HepG2 (cell line): ENCODE data around the gene SDCCAG8. TPM values are rescaled to one million over a fixed set of nuclear protein-coding genes. Genes with fewer than 3 reads are reported as not detected.

Source experiments
- ATAC-seq: fragments of 200-7000 bp; cut with Tn5 transposase; 3 replicates; pipeline ENCODE4 v1.9.1; 2020; ENCODE audit warnings: mild to moderate bottlenecking, moderate library complexity
- BruUV-seq: library from RNA; stranded (reverse); fragments of 400-500 nt; replicated peaks from 2 replicates; lab custom pipeline; 2021; lab: Mats Ljungman, UMichigan
- CTCF ChIA-PET: fragments of 300-600 bp; formaldehyde crosslinking; extraction: SDS; loops from one replicate; lab custom pipeline; 2021; ENCODE audit warnings: low total read pairs, inconsistent platforms, low intra/inter-chr PET ratio; lab: Yijun Ruan, JAX
- POLR2A ChIA-PET: fragments of 350-600 bp; sonication (Branson Sonifier 250); formaldehyde crosslinking; loops from one replicate; lab custom pipeline; 2020; ENCODE audit warnings: antibody characterized with exemption, inconsistent platforms; lab: Yijun Ruan, JAX
- DNase-seq: peaks from one replicate; pipeline ENCODE4 v3.0.0-alpha.2; 2015; ENCODE audit warnings: low spot score
- FAIRE-seq: peaks from 3 replicates; lab custom pipeline; 2011; peaks lifted over from hg19 to GRCh38; lab: Jason Lieb, UNC
- H2AFZ ChIP-seq: one replicate; pipeline ENCODE4 v1.6.1; 2011; ENCODE audit warnings: low read length, inconsistent platforms
- H3K27ac ChIP-seq: fragments of 300-600 bp; 3 replicates; pipeline ENCODE4 v1.8.0; 2011; ENCODE audit warnings: mixed run types, mild to moderate bottlenecking, mixed read lengths, low read length, inconsistent platforms; ENCODE audit not compliant: insufficient read depth; ENCODE audit errors: extremely low read length
- H3K27me3 ChIP-seq, 2 experiments: fragments of 200-600 bp in 1 of 2; 2 replicates in 1 of 2; 3 replicates in 1 of 2; pipeline versions ENCODE4 v1.6.0 to v1.8.0; 2011; ENCODE audit warnings: low read length in 2 of 2, mild to moderate bottlenecking in 2 of 2, moderate library complexity in 2 of 2, inconsistent platforms in 1 of 2; ENCODE audit not compliant: insufficient read depth in 2 of 2, control insufficient read depth in 1 of 2
- H3K36me3 ChIP-seq, 2 experiments: fragments of 200-600 bp in 1 of 2; replicated peaks in 1 of 2; 2 replicates in 1 of 2; 3 replicates in 1 of 2; pipeline versions ENCODE4 v1.5.1 to v1.8.0; 2011; ENCODE audit warnings: low read length in 2 of 2, inconsistent platforms in 1 of 2; ENCODE audit not compliant: insufficient read depth in 2 of 2, control insufficient read depth in 1 of 2
- H3K4me1 ChIP-seq: 2 replicates; pipeline ENCODE4 v1.5.1; 2012; ENCODE audit warnings: low read length, inconsistent platforms; ENCODE audit not compliant: insufficient read depth
- H3K4me2 ChIP-seq: 2 replicates; pipeline ENCODE4 v1.6.0; 2011; ENCODE audit warnings: low read depth, low read length, inconsistent platforms
- H3K4me3 ChIP-seq, 3 experiments: fragments of 200-600 bp in 1 of 3; sonication (generic), shearing (Covaris generic) in 1 of 3; replicated peaks in 1 of 3; 2 replicates each; pipeline ENCODE4 v1.5.1; 2011 to 2016; ENCODE audit warnings: low read length in 3 of 3, inconsistent platforms in 2 of 3, low read depth in 2 of 3, mild to moderate bottlenecking in 2 of 3, control low read depth in 1 of 3, mixed read lengths in 1 of 3; ENCODE audit not compliant: insufficient read depth in 1 of 3
- H3K79me2 ChIP-seq: one replicate; pipeline ENCODE4 v1.6.1; 2011; ENCODE audit warnings: low read length, inconsistent platforms; ENCODE audit not compliant: insufficient read depth
- H3K9ac ChIP-seq: 2 replicates; pipeline ENCODE4 v1.6.0; 2011; ENCODE audit warnings: mild to moderate bottlenecking, low read depth, low read length, inconsistent platforms; ENCODE audit not compliant: insufficient read depth
- H3K9me3 ChIP-seq: 2 replicates; pipeline ENCODE4 v1.5.1; 2012; ENCODE audit warnings: mild to moderate bottlenecking, low read length
- H4K20me1 ChIP-seq: 2 replicates; pipeline ENCODE4 v1.6.0; 2011; ENCODE audit warnings: inconsistent platforms, mild to moderate bottlenecking, low read length, moderate library complexity; ENCODE audit not compliant: insufficient read depth
- AHDC1 ChIP-seq: sonication (generic); formaldehyde crosslinking; IDR thresholded peaks from 2 replicates; pipeline ENCODE4 v1.5.1; 2020; ENCODE audit warnings: mild to moderate bottlenecking, missing genetic modification reagents, borderline replicate concordance
- DNMT3B ChIP-seq: conservative IDR thresholded peaks from 2 replicates; pipeline ENCODE4 v1.6.1; 2016; ENCODE audit warnings: missing biosample characterization, control low read depth
- MIER2 ChIP-seq: IDR thresholded peaks from 2 replicates; pipeline ENCODE4 v1.6.1; 2016; ENCODE audit warnings: missing biosample characterization, missing genetic modification reagents
- NFE2L2 ChIP-seq: fragments of 150-350 bp; IDR thresholded peaks from 2 replicates; pipeline ENCODE4 v1.6.1; 2014; ENCODE audit warnings: low read length
- RORA ChIP-seq: sonication (generic); formaldehyde crosslinking; IDR thresholded peaks from 2 replicates; pipeline ENCODE4 v1.5.0; 2020; ENCODE audit warnings: mild to moderate bottlenecking, missing genetic modification reagents, moderate library complexity
- SATB2 ChIP-seq: sonication (generic); formaldehyde crosslinking; IDR thresholded peaks from 2 replicates; pipeline ENCODE4 v1.5.0; 2020; ENCODE audit warnings: missing genetic modification reagents
- SIX4 ChIP-seq: sonication (generic); formaldehyde crosslinking; IDR thresholded peaks from 2 replicates; pipeline ENCODE4 v1.4.0; 2020; ENCODE audit warnings: missing genetic modification reagents
- TBX3 ChIP-seq: fragments of 450-650 bp; IDR thresholded peaks from 2 replicates; pipeline ENCODE4 v1.6.1; 2017; ENCODE audit warnings: antibody characterized with exemption, mild to moderate bottlenecking, inconsistent platforms, borderline replicate concordance
- TCF12 ChIP-seq, 2 experiments: fragments of 450-650 bp in 1 of 2; sonication (generic) in 1 of 2; formaldehyde crosslinking in 1 of 2; IDR thresholded peaks; 2 replicates each; pipeline versions ENCODE4 v1.6.1 to v1.8.0; 2017 to 2022; ENCODE audit warnings: antibody characterized with exemption in 1 of 2, mild to moderate bottlenecking in 1 of 2, missing genetic modification reagents in 1 of 2, moderate library complexity in 1 of 2
- ZNF543 ChIP-seq: sonication (generic); formaldehyde crosslinking; IDR thresholded peaks from 2 replicates; pipeline ENCODE4 v1.4.0; 2020; ENCODE audit warnings: mild to moderate bottlenecking, missing genetic modification reagents
- ZNF614 ChIP-seq: IDR thresholded peaks from 2 replicates; pipeline ENCODE4 v1.6.1; 2018; ENCODE audit warnings: missing biosample characterization, missing genetic modification reagents, inconsistent platforms, borderline replicate concordance
- WGBS: methylation state at CpG from one replicate; pipeline ENCODE4 v1.1.6; 2017; ENCODE audit warnings: low lambda C conversion rate; 5-methylcytosine and 5-hydroxymethylcytosine counted together
- in situ Hi-C: cut with HindIII; loops from 2 replicates; pipeline ENCODE4 v1.10.0; 2017; ENCODE audit warnings: low pct_unique_long_range_greater_than_20kb; ENCODE audit not compliant: extremely low pct_ligation_motif_present
- intact Hi-C: fragments of 100-400 bp; cut with micrococcal nuclease; formaldehyde crosslinking; loops from one replicate; pipeline ENCODE4 v1.10.0; 2022; ENCODE audit not compliant: unreplicated experiment
- polyA plus RNA-seq, 8 experiments: library from polyadenylated mRNA; depleted of rRNA in 3 of 8; stranded (reverse) in 7 of 8; unstranded in 1 of 8; fragments of >200 nt; fragmentation: Illumina TruSeq in 4 of 8; extraction: Trizol in 4 of 8; gene quantifications; 2 replicates each; pipeline versions ENCODE4 v1.2.1 to v1.2.3, GENCODE V29; 2011 to 2016; ENCODE audit warnings: low read depth in 4 of 8, missing spikeins in 1 of 8, mixed read lengths in 1 of 8; ENCODE audit not compliant: insufficient read depth in 1 of 8
- total RNA-seq, 5 experiments: library from RNA; depleted of rRNA; stranded (reverse); fragments of >200 nt; fragmentation: Illumina TruSeq; extraction: Trizol; gene quantifications; 2 replicates each; pipeline ENCODE4 v1.2.3, GENCODE V29; 2016; ENCODE audit warnings: low read depth in 1 of 5

The SDCCAG8 gene
- total and polyA plus RNA-seq, 2 of the 13 experiments (the other 11 are each of a cell fraction or from before 2014, with no cell fraction given): 9.5 to 13.4 TPM

DNA sequence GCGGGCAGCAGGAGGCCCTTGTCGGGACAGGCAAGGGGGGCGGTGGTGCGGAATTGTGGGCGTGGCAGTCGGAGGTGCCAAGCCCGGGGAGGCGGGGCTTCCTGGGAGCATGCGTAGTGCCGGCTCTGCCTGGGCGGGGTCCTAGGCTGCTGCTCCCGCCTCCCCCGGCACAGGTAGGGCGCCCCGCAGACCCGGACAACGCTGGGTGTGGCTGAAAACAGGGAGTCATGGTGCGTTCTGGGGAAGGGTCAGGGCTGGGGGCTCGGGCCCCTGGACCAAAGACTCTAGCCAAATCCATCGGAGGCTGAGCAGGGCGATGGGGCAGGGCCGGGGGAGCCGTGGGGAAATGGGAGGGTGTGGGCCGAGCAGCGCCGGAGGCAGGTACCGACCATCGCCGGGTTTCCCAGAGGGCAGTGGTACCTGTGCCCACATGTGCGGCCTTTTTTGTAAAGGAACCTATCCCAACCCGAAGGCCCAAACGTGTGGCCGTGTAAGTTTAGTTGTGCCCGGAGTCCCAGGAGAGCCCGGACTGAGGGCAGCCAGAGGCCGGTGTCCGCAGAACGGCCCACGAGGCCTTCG is 231.9 kb downstream of the SDCCAG8 start:
- Histone ChIP-seq H2AFZ (no peak overlapping the region), H3K36me3 (no peaks in the 10 kb centered on the region), H3K79me2 (no peaks in the 10 kb centered on the region), H4K20me1 (no peaks in the 10 kb centered on the region), H3K4me2 (no peak overlapping the region), H3K27ac (no peak overlapping the region), H3K9me3 (no peaks in the 10 kb centered on the region), H3K9ac (no peak overlapping the region), H3K4me1 (no peaks in the 10 kb centered on the region), H3K4me3 (no peak overlapping the region), H3K27me3 (no peaks in the 10 kb centered on the region)
- TF ChIP-seq TBX3 (no peak), RORA (no peak), DNMT3B (CRISPR knock-in tag) (no peak)
- BruUV-seq: no TSS peak
- no peak for DNase-seq
- ATAC-seq: no peak
- CTCF ChIA-PET: no interaction called here
- in situ Hi-C loops (no loop called here), intact Hi-C loops (no loop called here)
- FAIRE-seq: no peak
- POLR2A ChIA-PET: no interaction called here
- 97% methylated on average over 33 of the region's 40 CpGs for WGBS

DNA sequence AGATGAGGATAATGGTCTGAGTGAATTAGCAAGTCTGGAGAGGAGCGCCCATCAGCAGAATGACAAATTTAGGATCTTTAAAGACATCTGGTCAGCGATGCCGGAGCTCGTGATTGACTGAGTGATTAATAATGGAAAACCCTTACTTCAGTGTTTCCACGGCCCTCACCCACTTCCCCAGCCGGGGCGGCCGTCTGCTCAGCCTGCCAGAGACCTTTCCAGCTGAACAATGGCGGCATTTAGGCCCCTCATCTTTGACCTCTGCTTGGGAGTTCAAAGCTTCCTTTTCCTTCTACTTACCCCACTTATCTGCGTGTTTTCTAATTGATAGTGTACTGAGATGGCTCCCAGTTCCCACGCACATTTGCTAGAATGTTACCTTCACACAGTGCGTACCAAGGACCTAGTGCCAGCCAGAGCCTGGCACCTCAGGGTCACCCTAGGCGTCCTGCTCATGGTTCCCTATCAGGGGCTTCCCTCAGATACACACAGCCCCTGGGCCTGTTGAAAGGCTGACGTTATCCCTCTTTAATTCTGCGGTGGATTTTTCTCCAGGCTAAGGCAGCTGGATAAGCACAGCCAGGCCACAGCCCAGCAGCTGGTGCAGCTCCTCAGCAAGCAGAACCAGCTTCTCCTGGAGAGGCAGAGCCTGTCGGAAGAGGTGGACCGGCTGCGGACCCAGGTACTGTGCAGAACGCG is 232.8 kb downstream of the SDCCAG8 start:
- no peak overlapping the region for H3K4me3 ChIP-seq
- in situ Hi-C loops: no loop called here
- H4K20me1 ChIP-seq: no peaks in the 10 kb centered on the region
- H3K4me1 ChIP-seq: no peaks in the 10 kb centered on the region
- CTCF ChIA-PET: no interaction called here
- H3K4me2 ChIP-seq: no peak overlapping the region
- 85% methylated on average over 19 of the region's 20 CpGs for WGBS
- no peaks in the 10 kb centered on the region for H3K27me3 ChIP-seq
- DNase-seq (no peak), FAIRE-seq (no peak), ATAC-seq (no peak)
- H2AFZ ChIP-seq: no peak overlapping the region
- no TSS peak for BruUV-seq
- H3K9me3 ChIP-seq: no peaks in the 10 kb centered on the region
- no peak for TF ChIP-seq TCF12 (IDR thresholded peaks at IDR 0.05)
- no peak for TF ChIP-seq TCF12 (CRISPR knock-in tag; IDR thresholded peaks at IDR 0.05)
- no peak for TF ChIP-seq ZNF543 (CRISPR knock-in tag)
- no peak for TF ChIP-seq AHDC1 (CRISPR knock-in tag)
- no peak for TF ChIP-seq ZNF614
- no peak for TF ChIP-seq MIER2 (CRISPR knock-in tag)
- no peak for TF ChIP-seq SIX4 (CRISPR knock-in tag)
- TF ChIP-seq SATB2: no peak
- no peak for TF ChIP-seq NFE2L2
- POLR2A ChIA-PET: no interaction called here
- intact Hi-C loops: no loop called here
- no peak overlapping the region for H3K27ac ChIP-seq
- no peak overlapping the region for H3K9ac ChIP-seq
- no peaks in the 10 kb centered on the region for H3K79me2 ChIP-seq
- H3K36me3 ChIP-seq: no peaks in the 10 kb centered on the region
